ENCODE results near the gene CPLX3. TPM values are rescaled to one million over a fixed set of nuclear protein-coding genes. Genes with fewer than 3 reads are reported as not detected.

The CPLX3 gene
- total RNA-seq, 1 experiment from 2014 or later = not detected

DNA sequence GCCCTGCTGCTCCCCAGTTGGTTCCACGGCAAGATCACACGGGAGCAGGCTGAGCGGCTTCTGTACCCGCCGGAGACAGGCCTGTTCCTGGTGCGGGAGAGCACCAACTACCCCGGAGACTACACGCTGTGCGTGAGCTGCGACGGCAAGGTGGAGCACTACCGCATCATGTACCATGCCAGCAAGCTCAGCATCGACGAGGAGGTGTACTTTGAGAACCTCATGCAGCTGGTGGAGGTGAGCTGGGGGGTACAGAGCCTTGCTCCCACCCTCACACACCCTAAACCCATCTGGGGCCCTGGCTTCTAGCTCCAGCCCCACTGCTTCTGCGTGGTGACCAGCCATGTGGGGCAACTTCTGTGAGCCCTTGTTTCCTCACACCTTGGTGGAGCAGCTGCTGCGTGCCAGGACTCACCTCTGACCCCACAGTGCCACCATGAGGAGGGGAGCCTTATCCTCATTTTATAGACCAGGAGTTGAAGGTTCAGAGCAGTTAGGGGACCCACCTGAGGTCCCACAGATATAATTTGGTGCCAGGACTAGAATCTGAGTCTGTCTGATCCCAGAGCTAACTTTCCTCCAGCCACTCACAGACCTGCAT, 27.1 kb upstream of the CPLX3 start:
- no peak overlapping the region for H2BK20ac ChIP-seq (ENCODE audit: low read depth, low read length, poor library complexity, severe bottlenecking)
- H3K36me3 Mint-ChIP-seq (ENCODE audit: insufficient read depth in 1 of 3, low read depth in 3 of 3) = peaks cover 11 to 36% (median 34%) of the 10 kb centered on the region in 3 experiments; a peak in 5 of 7 replicates
- H3K4me2 ChIP-seq (ENCODE audit: insufficient read depth, insufficient read length, low read length) = no peak overlapping the region
- no peak overlapping the region; the same call in 1 of the 2 replicates for H3K14ac ChIP-seq (ENCODE audit: insufficient read depth, low read length)
- H3K4ac ChIP-seq (ENCODE audit: low read depth, low read length) = no peak overlapping the region
- H3K9me3 ChIP-seq (ENCODE audit: control insufficient read depth, low read depth, low read length) = no peaks in the 10 kb centered on the region
- H2BK12ac ChIP-seq (ENCODE audit: insufficient read length, low read depth, low read length) = no peak overlapping the region
- no peak overlapping the region for H2AK5ac ChIP-seq (ENCODE audit: insufficient read length, low read length)
- no peak overlapping the region for H3K23ac ChIP-seq (ENCODE audit: insufficient read length, low read depth, low read length)
- H3K9ac ChIP-seq (ENCODE audit: extremely low read depth, insufficient read length, low read length) = no peak overlapping the region
- no peak overlapping the region for H2AFZ ChIP-seq (ENCODE audit: low read length)
- H3K79me1 ChIP-seq (ENCODE audit: insufficient read depth, low read depth, low read length, poor library complexity, severe bottlenecking) = no peaks in the 10 kb centered on the region
- no peak overlapping the region for H4K5ac ChIP-seq (ENCODE audit: insufficient read length, low read depth, low read length)
- no peaks in the 10 kb centered on the region for H4K20me1 ChIP-seq (ENCODE audit: control insufficient read depth, insufficient read depth, insufficient read length)
- peaks cover 2 to 7% of the 10 kb centered on the region in 2 experiments for H3K4me1 Mint-ChIP-seq
- no peak overlapping the region for H2BK5ac ChIP-seq (ENCODE audit: insufficient read length, low read length)
- H2BK15ac ChIP-seq (ENCODE audit: low read depth, low read length) = no peak overlapping the region
- H3K18ac ChIP-seq (ENCODE audit: insufficient read length, low read depth, low read length) = no peak overlapping the region
- H3K23me2 ChIP-seq (ENCODE audit: insufficient read length, low read depth, low read length, poor library complexity, severe bottlenecking) = no peaks in the 10 kb centered on the region
- H3K9me3 Mint-ChIP-seq = no peaks in the 10 kb centered on the region
- no peak overlapping the region for H4K8ac ChIP-seq (replicated peaks; ENCODE audit: insufficient read length, low read depth, low read length)
- WGBS (ENCODE audit: extremely low coverage, insufficient read length, low lambda C conversion rate) = no CpG with 5 or more reads among the region's 16 CpGs
- H3K27ac Mint-ChIP-seq = peak overlapping the region in 2 of 3 experiments; percentile 25 to 89; a peak in 1 of 7 replicates
- H3K4me1 ChIP-seq (ENCODE audit: insufficient read depth, low read length) = no peaks in the 10 kb centered on the region
- H3K27me3 Mint-ChIP-seq (ENCODE audit: low read depth) = no peaks in the 10 kb centered on the region
- no peak overlapping the region for H4K91ac ChIP-seq (ENCODE audit: insufficient read length, low read depth, low read length)
- no peaks in the 10 kb centered on the region for H3K79me2 ChIP-seq (ENCODE audit: insufficient read depth, low read length)
- peak overlapping the region in 1 of 2 experiments; percentile 50; a peak in 1 of 5 replicates for H3K4me3 Mint-ChIP-seq
- no peak overlapping the region for H2BK120ac ChIP-seq (ENCODE audit: low read depth, low read length, poor library complexity, severe bottlenecking)
- H3K27me3 ChIP-seq (ENCODE audit: insufficient read depth, low read length) = no peaks in the 10 kb centered on the region
- DNase-seq = no peak
- H3K56ac ChIP-seq (ENCODE audit: insufficient read length, low read depth, low read length) = no peak overlapping the region
- H3K27ac ChIP-seq (ENCODE audit: insufficient read length, low read depth, low read length) = no peak overlapping the region
- no peak overlapping the region for H3T11ph ChIP-seq (ENCODE audit: low read length)
- TF ChIP-seq, protein P1, sequence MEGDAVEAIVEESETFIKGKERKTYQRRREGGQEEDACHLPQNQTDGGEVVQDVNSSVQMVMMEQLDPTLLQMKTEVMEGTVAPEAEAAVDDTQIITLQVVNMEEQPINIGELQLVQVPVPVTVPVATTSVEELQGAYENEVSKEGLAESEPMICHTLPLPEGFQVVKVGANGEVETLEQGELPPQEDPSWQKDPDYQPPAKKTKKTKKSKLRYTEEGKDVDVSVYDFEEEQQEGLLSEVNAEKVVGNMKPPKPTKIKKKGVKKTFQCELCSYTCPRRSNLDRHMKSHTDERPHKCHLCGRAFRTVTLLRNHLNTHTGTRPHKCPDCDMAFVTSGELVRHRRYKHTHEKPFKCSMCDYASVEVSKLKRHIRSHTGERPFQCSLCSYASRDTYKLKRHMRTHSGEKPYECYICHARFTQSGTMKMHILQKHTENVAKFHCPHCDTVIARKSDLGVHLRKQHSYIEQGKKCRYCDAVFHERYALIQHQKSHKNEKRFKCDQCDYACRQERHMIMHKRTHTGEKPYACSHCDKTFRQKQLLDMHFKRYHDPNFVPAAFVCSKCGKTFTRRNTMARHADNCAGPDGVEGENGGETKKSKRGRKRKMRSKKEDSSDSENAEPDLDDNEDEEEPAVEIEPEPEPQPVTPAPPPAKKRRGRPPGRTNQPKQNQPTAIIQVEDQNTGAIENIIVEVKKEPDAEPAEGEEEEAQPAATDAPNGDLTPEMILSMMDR (conservative IDR thresholded peaks at IDR 0.05) = no peak; the same call in 2 of the 3 replicates

Measured in H9 (cell line).